CD4-positive, alpha-beta memory T cell (primary cell): ENCODE data around the gene TC2N. TPM values are rescaled to one million over a fixed set of nuclear protein-coding genes. Genes with fewer than 3 reads are reported as not detected.

Experiments used
- CTCF ChIA-PET: fragments of 350-600 bp; sonication (Branson Sonifier 250); formaldehyde crosslinking; loops from one replicate; lab custom pipeline; 2021; ENCODE audit warnings: inconsistent platforms; ENCODE audit not compliant: partially characterized antibody; lab: Charles Lee
- POLR2A ChIA-PET: fragments of 350-600 bp; sonication (Branson Sonifier 250); formaldehyde crosslinking; loops from one replicate; lab custom pipeline; 2021; ENCODE audit not compliant: partially characterized antibody; lab: Charles Lee
- DNase-seq, 5 donors: peaks; one replicate each; pipeline versions ENCODE4 v3.0.0 to v3.0.0-alpha.2; 2020 to 2022; ENCODE audit warnings: mixed read lengths in 1 of 5
- H3K27ac ChIP-seq: one replicate; pipeline ENCODE4 v1.7.0; 2013; ENCODE audit warnings: low read depth, low read length
- H3K27me3 ChIP-seq: 2 replicates; pipeline ENCODE4 v1.7.0; 2013; ENCODE audit warnings: mild to moderate bottlenecking, low read length, moderate library complexity; ENCODE audit not compliant: insufficient read depth
- H3K36me3 ChIP-seq: 2 replicates; pipeline ENCODE4 v1.7.0; 2013; ENCODE audit warnings: mild to moderate bottlenecking, low read length, moderate library complexity; ENCODE audit not compliant: insufficient read depth
- H3K4me1 ChIP-seq: 2 replicates; pipeline ENCODE4 v1.7.0; 2013; ENCODE audit warnings: mild to moderate bottlenecking, low read length, moderate library complexity; ENCODE audit not compliant: insufficient read depth
- H3K4me3 ChIP-seq, 2 donors: one replicate each; pipeline ENCODE4 v1.7.0; 2013; ENCODE audit warnings: low read length in 2 of 2, mild to moderate bottlenecking in 1 of 2
- H3K9me3 ChIP-seq, 2 donors: one replicate each; pipeline ENCODE4 v1.7.0; 2013; ENCODE audit warnings: low read length in 2 of 2, control low read depth in 1 of 2; ENCODE audit not compliant: control insufficient read depth in 1 of 2
- H3K27ac Mint-ChIP-seq, 7 donors: one replicate each; pipeline ENCODE4 v1.8.0; 2020 to 2021; ENCODE audit warnings: mixed read lengths in 7 of 7, mild to moderate bottlenecking in 6 of 7, inconsistent platforms in 3 of 7, moderate library complexity in 3 of 7
- H3K27me3 Mint-ChIP-seq, 2 donors: one replicate each; pipeline ENCODE4 v1.8.0; 2020 to 2021; ENCODE audit warnings: mixed read lengths in 2 of 2
- H3K36me3 Mint-ChIP-seq, 2 donors: one replicate each; pipeline ENCODE4 v1.8.0; 2020 to 2021; ENCODE audit warnings: mixed read lengths in 2 of 2, inconsistent platforms in 1 of 2, mild to moderate bottlenecking in 1 of 2
- H3K4me1 Mint-ChIP-seq, 4 donors: one replicate each; pipeline ENCODE4 v1.8.0; 2020 to 2021; ENCODE audit warnings: mixed read lengths in 4 of 4, mild to moderate bottlenecking in 1 of 4
- H3K4me3 Mint-ChIP-seq, 8 donors: one replicate each; pipeline ENCODE4 v1.8.0; 2020 to 2021; ENCODE audit warnings: mixed read lengths in 8 of 8, mild to moderate bottlenecking in 7 of 8, moderate library complexity in 6 of 8, inconsistent platforms in 3 of 8
- H3K9me3 Mint-ChIP-seq, 8 donors: one replicate each; pipeline ENCODE4 v1.8.0; 2020 to 2021; ENCODE audit warnings: mixed read lengths in 8 of 8, mild to moderate bottlenecking in 5 of 8, inconsistent platforms in 3 of 8, moderate library complexity in 1 of 8
- intact Hi-C: fragments of 100-400 bp; cut with micrococcal nuclease; formaldehyde crosslinking; loops from one replicate; pipeline ENCODE4 v1.15.1; 2023
- polyA plus RNA-seq, 2 donors: library from polyadenylated mRNA; unstranded; fragments of 300-500 nt; fragmentation: Illumina TruSeq; gene quantifications; one replicate each; pipeline ENCODE4 v1.2.3, GENCODE V29; 2021
- total RNA-seq, 2 experiments: library from RNA; stranded (reverse); gene quantifications; one replicate each; pipeline ENCODE4 v1.2.3, GENCODE V29; 2021

Gene TC2N
- total and polyA plus RNA-seq, 4 experiments from 2014 or later, result 234 to 325 (median 291) TPM

DNA sequence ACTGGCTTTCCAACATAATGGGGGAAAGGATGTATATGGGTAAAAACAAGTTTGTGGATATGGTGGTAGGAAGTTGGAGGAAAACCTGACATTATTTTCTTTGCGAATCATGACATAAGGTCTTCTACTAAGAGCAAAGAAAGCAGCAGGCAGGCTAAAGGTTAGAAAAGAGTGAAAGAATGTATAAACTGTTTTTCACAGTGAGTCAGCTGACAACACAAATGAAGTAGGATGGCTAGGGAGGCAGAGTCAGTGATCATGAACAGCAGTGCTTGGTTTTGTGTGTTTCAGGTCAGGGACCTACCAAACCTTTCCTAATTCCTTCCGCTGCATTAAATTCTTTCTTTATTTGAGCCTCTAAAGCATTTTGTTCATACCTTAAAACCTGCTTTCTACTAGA lies 89.1 kb downstream of the TC2N start:
- Histone ChIP-seq H3K27me3 (no peaks in the 10 kb centered on the region), H3K36me3 (peaks cover 19% of the 10 kb centered on the region), H3K27ac (no peak overlapping the region), H3K4me3 (no peak overlapping the region), H3K4me1 (no peaks in the 10 kb centered on the region), H3K9me3 (no peaks in the 10 kb centered on the region)
- H3K27me3 Mint-ChIP-seq, result no peaks in the 10 kb centered on the region
- CTCF ChIA-PET, result interaction anchor here (0.9 kb wide), 1 partner anchor 133 kb away, joined by 3 read pairs; no protein-coding TSS in a partner anchor
- H3K9me3 Mint-ChIP-seq, result no peaks in the 10 kb centered on the region
- peaks cover 15 to 16% (median 16%) of the 10 kb centered on the region in 4 donors for H3K4me1 Mint-ChIP-seq
- POLR2A ChIA-PET, result no interaction called here
- H3K27ac Mint-ChIP-seq, result peak overlapping the region in 2 of 7 donors; percentile 26 to 44
- no peak for DNase-seq
- peaks cover 40 to 49% of the 10 kb centered on the region in 2 donors for H3K36me3 Mint-ChIP-seq
- H3K4me3 Mint-ChIP-seq, result no peak overlapping the region
- intact Hi-C loops, result no loop called here

DNA sequence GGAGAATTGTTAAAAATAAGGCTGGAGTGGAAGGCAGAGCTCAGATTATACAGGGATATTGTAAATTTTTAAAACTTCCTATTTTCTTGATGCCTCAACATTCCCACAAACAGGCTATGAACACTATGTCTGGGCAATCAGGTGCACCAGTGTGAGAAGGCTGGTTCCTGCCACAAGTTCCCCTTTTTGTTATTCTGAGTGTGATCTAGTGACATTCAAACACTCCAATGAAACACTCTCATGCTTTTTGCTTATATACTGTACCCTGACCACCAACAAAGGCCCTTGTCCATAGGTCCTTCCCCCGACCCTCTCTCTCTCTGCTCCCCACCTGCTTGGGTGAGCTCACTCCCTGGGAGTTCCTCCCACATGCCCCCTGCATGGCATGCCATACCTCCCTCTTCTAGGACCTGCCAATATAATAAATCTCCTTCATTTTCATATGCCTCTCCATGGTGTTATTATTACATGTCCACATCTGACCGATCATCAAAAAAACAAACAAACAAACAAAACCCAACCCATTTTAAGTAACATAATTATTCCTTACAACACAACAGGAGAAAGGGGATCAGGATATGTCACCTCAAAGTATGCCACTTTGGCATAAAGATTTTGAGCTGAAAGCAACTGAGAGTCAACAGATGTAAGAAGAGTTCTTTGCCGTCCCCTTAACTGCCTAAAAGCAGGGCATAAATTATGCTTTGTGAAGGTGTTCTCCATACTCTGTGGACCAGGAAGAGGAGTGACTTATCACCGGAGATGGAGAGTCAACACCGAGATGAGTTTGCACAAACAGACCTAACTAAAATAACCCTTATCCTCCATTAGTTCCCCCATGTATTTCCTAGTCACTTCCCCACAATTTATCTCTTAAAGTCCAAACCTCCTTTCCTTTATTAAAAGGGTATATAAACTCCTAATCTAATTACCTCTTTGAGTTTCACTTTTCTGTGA lies 92.9 kb downstream of the TC2N start:
- Mint-ChIP-seq H3K27me3 (no peaks in the 10 kb centered on the region), H3K4me3 (no peak overlapping the region), H3K9me3 (no peaks in the 10 kb centered on the region), H3K4me1 (peaks cover 16 to 20% (median 16%) of the 10 kb centered on the region in 4 donors), H3K27ac (peak overlapping the region in 6 of 7 donors; percentile 36 to 85 (median 46)), H3K36me3 (peaks cover 36 to 43% of the 10 kb centered on the region in 2 donors)
- H3K27me3 ChIP-seq, result no peaks in the 10 kb centered on the region
- CTCF ChIA-PET, result interaction anchor here (2.4 kb wide), 1 partner anchor 137 kb away, joined by 6 read pairs; no protein-coding TSS in a partner anchor
- H3K4me1 ChIP-seq, result no peaks in the 10 kb centered on the region
- H3K4me3 ChIP-seq, result no peak overlapping the region
- no peaks in the 10 kb centered on the region for H3K9me3 ChIP-seq
- intact Hi-C loops, result no loop called here
- no peaks in the 10 kb centered on the region for H3K36me3 ChIP-seq
- no peak for DNase-seq
- POLR2A ChIA-PET, result interaction anchor here (0.5 kb wide), 1 partner anchor 740 kb away, joined by 3 read pairs; no protein-coding TSS in a partner anchor
- H3K27ac ChIP-seq, result no peak overlapping the region

DNA sequence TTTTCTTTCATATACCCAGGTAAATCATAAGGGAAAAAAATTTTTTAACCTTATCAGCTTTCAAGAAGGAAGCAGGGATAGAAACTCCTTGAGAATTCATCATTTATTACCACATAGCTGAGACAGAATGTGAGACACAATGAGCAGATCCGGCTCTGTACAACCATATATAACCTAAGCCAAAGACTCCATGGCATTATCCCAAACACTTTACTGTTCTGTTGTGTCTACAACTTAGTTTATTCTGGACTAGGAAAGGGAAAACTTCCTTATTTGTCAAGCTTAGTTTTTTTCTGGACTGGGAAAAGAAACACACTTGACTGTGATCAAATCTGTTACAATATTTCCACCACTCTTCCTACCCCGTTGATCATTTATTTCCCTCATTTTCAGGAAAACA lies 97.2 kb downstream of the TC2N start:
- Histone ChIP-seq H3K27ac (no peak overlapping the region), H3K27me3 (no peaks in the 10 kb centered on the region), H3K9me3 (no peaks in the 10 kb centered on the region), H3K4me3 (no peak overlapping the region), H3K4me1 (no peaks in the 10 kb centered on the region), H3K36me3 (no peaks in the 10 kb centered on the region)
- DNase-seq, result no peak
- Mint-ChIP-seq H3K4me1 (peaks cover 6 to 16% (median 13%) of the 10 kb centered on the region in 4 donors), H3K36me3 (peaks cover 30 to 37% of the 10 kb centered on the region in 2 donors), H3K27me3 (no peaks in the 10 kb centered on the region), H3K9me3 (peaks cover 0 to 1% (median 0%) of the 10 kb centered on the region in 8 donors), H3K4me3 (no peak overlapping the region), H3K27ac (peak overlapping the region in 1 of 7 donors; percentile 34)
- intact Hi-C loops, result no loop called here
- POLR2A ChIA-PET, result interaction anchor here (0.8 to 1.7 kb wide), 2 partner anchors 13 to 141 kb away, joined by 3 to 5 read pairs; no protein-coding TSS in a partner anchor
- CTCF ChIA-PET, result no interaction called here

DNA sequence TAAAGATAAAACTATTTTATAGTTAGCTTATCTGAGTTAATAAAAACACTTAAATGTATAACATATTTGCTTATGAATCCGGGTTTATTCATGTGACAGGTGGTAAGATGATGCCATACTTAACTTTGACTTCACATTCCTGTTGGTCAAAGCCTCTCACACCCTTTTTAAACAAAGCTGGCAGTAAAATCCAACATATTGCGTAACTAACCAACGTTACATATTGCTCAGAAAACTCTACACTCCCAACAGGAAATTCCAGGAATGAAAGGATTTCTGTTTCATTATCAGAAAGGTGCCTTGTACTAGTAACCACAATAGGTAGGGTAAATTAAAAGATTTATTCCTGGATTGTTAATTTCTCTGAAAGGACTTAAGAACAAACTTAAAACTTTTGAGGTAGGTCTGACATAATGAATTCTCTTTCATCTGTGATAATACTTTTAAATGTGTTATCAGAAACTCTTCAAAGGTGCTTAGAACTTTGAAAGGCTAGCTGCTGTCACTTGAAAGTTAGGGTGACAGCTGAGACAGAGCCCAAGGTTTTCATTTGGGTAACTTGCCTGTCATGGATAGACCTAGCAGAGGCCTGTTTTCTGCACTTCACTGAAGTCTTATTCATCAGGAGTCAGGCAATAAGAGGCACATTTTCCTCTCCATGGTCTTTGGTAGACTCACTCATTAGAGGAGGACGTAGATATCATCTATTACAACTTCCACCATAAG lies 111.6 kb downstream of the TC2N start:
- POLR2A ChIA-PET, result no interaction called here
- Histone ChIP-seq H3K27me3 (no peaks in the 10 kb centered on the region), H3K4me3 (no peak overlapping the region), H3K4me1 (no peaks in the 10 kb centered on the region), H3K27ac (no peak overlapping the region), H3K36me3 (peaks cover 6% of the 10 kb centered on the region), H3K9me3 (peaks cover 0 to 3% of the 10 kb centered on the region in 2 donors)
- intact Hi-C loops, result no loop called here
- Mint-ChIP-seq H3K4me1 (peaks cover 0 to 1% (median 0%) of the 10 kb centered on the region in 4 donors), H3K9me3 (peaks cover 0 to 11% (median 6%) of the 10 kb centered on the region in 8 donors), H3K27ac (no peak overlapping the region), H3K4me3 (no peak overlapping the region), H3K36me3 (peaks cover 20 to 24% of the 10 kb centered on the region in 2 donors), H3K27me3 (no peaks in the 10 kb centered on the region)
- DNase-seq, result no peak
- CTCF ChIA-PET, result no interaction called here

DNA sequence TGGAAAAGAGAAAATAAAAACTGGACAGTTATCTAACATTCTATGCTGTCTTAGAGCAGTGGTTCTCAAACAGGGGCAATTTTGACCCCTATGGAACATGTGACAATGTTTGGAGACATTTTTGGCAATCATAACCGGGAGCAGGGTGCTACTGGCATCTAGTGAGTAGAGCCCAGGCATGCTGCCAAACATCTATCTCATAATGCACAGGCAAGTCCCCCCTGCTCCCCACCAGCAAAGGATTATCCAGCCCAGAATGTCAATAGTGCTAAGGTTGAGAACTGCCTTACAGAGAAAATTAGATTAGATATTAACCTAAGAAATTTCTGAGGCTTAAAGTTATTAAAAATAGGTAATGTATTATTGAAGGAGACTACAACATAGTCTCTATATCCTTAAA lies 112.5 kb downstream of the TC2N start:
- H3K36me3 ChIP-seq, result no peaks in the 10 kb centered on the region
- H3K9me3 ChIP-seq, result no peaks in the 10 kb centered on the region
- Mint-ChIP-seq H3K4me3 (no peak overlapping the region), H3K27ac (no peak overlapping the region), H3K27me3 (no peaks in the 10 kb centered on the region), H3K36me3 (peaks cover 13 to 15% of the 10 kb centered on the region in 2 donors), H3K9me3 (peaks cover 0 to 5% (median under 1%) of the 10 kb centered on the region in 8 donors), H3K4me1 (peaks cover 0 to 1% (median 0%) of the 10 kb centered on the region in 4 donors)
- H3K4me1 ChIP-seq, result no peaks in the 10 kb centered on the region
- no peaks in the 10 kb centered on the region for H3K27me3 ChIP-seq
- no peak overlapping the region for H3K4me3 ChIP-seq
- H3K27ac ChIP-seq, result no peak overlapping the region
- CTCF ChIA-PET, result no interaction called here
- DNase-seq, result no peak
- intact Hi-C loops, result no loop called here
- POLR2A ChIA-PET, result no interaction called here

DNA sequence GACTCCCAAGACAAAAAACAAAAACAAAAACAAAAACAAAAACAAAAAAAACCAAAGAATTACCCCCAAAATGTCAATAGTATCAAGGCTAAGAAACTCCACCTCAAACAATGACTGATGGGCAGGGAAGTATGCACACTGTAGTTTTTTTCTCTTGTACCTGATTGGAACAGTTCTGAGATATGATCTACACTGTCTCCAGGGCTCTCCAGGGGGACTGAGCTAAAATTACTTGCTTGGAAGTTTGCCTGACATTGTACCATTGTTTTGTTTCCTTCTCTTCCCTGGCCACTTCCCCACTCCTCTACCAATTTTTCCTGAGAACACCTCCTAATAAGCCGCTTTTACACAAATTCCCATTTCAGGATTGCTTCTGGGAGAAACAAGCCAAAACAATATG lies 113.2 kb downstream of the TC2N start:
- no peak for DNase-seq
- POLR2A ChIA-PET, result no interaction called here
- Mint-ChIP-seq H3K4me1 (peaks cover 0 to 1% (median 0%) of the 10 kb centered on the region in 4 donors), H3K36me3 (peaks cover 7 to 9% of the 10 kb centered on the region in 2 donors), H3K27ac (peak overlapping the region in 1 of 7 donors; percentile 43), H3K27me3 (no peaks in the 10 kb centered on the region), H3K4me3 (no peak overlapping the region), H3K9me3 (peaks cover 0 to 5% (median under 1%) of the 10 kb centered on the region in 8 donors)
- no peak overlapping the region for H3K4me3 ChIP-seq
- no peaks in the 10 kb centered on the region for H3K27me3 ChIP-seq
- H3K36me3 ChIP-seq, result no peaks in the 10 kb centered on the region
- CTCF ChIA-PET, result no interaction called here
- no peaks in the 10 kb centered on the region for H3K4me1 ChIP-seq
- intact Hi-C loops, result no loop called here
- H3K27ac ChIP-seq, result no peak overlapping the region
- H3K9me3 ChIP-seq, result no peaks in the 10 kb centered on the region
